ENCODE results near the gene WDFY2.

GRCh38 chr13:51630288-51630615, 46.0 kb downstream of the WDFY2 start:
- TF ChIP-seq CTCF (conservative IDR thresholded peaks at IDR 0.05; ENCODE audit: low read depth, low read length) (no peak), EZH2 (IDR thresholded peaks at IDR 0.05; ENCODE audit: borderline replicate concordance, low read depth, low read length, poor library complexity, severe bottlenecking) (no peak)
